Fibroblast of the conjunctiva (primary cell): ENCODE data around the gene DCDC2.
A peak's percentile ranks its signal among the peaks of the same experiment; 100 is the strongest.
"Not testable (repeated sequence)": the region's sequence is repeated elsewhere in the genome, so short reads cannot be mapped to it uniquely, and the experiment has no call there.

ENCODE experiments used
- DNase-seq: peaks from one replicate; pipeline ENCODE4 v3.0.0-alpha.2; 2010; ENCODE audit warnings: low read depth

The DCDC2 gene

DNA sequence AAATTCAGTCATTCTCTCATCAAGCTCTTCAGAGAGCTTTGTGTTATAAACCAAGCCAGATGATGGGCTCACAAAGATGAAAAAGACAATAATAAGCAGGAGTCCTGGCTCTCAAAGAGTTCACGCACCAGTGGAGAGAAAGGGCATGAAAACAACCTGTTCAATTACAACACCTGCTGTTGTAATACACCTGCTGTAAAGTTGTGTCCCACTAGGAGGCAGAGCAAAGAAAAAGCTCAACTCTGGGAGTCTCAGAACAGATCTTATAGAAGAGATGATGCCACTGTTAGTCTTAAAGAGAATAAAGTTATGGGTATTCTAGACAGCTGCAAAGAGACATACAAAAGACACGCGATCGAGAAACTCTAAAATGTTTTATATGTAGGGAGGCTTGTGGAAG is 100.6 kb downstream of the DCDC2 start:
- DNase-seq: no peak

DNA sequence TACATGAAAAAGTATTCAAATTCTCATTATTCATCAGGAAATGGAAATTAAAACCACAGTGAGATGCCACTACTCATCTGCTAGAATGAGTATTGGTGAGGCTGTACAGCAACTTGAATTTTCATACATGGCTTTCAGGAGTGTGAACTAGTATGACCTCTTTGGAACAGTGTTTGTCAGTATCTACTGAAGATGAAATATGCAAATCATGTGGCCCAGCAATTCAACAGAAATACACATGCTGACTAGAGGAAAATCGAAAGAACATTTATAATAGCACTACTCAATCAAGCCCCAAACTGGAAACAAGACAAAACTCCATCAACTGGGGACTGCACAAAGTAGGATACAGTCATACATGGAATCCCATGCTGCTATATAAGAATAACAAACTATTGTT is 102.2 kb downstream of the DCDC2 start:
- no peak for DNase-seq

DNA sequence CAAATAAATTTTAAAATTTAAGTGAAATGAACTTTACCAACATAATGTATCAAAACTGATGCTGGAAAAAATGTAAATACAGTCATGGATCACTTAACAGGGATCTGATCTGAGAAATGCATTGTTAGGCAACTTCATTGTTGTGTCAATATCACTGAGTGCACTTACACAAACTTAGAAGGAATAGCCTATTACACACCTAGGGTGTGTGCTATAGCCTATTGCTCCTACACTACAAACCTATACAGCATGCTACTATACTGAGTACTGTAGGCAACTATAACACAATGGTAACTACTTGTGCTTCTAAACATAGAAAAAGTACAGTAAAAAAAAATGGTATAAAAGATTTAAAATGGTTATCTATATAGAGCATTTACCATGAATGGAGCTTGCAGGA is 104.5 kb downstream of the DCDC2 start:
- DNase-seq: no peak

DNA sequence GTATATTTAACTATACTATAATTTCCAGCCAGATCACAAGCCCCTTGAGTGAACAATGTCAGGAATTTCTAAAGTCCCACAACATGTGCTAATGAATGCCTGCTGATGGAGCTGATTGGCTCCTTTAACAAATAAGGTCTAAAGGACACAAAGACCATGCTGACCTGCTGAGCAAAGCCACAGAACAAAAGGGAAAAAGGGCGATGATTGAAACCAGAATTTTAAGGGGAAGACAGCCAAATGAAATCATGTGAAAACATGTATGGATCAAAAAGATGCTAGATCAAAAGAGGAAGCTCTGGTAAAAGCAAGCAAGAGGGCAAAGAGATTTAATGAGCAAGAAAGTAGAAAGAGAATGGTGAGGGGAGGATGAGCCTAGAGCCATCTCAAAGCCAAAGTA is 105.6 kb downstream of the DCDC2 start:
- DNase-seq: no peak

DNA sequence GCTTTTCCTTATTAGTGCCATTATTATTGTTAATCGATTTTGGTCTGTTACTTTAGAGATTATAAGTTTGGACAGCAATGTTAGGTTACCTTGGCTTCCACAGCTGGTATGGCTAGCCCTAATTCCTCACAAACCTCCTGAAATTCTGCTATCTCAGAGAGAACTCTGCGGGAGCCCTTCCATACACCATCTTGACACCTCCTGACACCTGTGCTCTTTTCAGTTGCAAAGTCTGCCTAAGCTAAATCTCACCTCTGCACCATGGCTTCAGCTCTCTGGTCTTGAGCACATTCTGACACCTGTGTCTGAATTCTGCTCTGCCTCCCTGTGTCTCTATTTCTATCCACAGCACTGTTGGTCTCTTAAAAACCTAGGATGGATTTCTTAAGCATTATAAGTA is 106.5 kb downstream of the DCDC2 start:
- no peak for DNase-seq

DNA sequence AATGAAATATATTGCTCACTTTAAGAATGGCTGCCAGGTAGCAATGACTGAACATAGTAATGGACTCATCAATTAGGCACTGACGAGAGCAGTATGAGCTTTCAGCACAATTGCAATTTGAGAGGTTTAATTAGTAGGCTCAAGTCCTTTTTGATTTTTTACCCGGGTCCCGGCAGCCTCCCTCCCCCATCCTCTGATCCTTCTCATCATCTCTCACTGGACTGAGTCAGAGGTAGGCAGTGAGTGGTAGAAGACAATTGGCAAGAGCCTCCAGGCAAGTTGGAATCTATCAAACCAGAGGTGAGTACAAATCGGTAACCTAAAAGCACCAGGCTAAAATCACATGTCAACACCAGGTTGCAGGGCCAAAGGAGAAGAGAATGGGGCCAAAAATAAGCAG is 107.9 kb downstream of the DCDC2 start:
- no peak for DNase-seq

GRCh38 chr6:24245275-24245674 is 112.6 kb downstream of the DCDC2 start:
- no peak for DNase-seq

DNA sequence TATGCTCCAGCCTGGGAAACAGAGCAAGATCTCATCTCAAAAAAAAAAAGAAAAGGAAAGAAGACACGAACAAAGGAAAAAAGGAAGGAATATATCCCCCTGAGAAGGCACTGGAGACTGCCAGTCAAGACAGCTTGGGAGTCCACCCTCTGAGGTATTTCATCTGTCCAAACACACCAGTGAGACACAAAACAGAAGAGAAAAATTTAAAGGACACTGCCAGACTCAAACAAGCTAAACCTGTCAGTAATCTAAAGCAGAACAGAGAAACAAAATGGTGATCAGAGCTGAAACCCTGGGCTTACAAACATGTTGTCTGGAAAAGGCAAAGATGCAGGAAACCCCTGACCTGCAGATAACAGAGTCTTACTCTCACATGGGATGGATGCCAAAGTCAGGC is 114.9 kb downstream of the DCDC2 start:
- DNase-seq: no peak

DNA sequence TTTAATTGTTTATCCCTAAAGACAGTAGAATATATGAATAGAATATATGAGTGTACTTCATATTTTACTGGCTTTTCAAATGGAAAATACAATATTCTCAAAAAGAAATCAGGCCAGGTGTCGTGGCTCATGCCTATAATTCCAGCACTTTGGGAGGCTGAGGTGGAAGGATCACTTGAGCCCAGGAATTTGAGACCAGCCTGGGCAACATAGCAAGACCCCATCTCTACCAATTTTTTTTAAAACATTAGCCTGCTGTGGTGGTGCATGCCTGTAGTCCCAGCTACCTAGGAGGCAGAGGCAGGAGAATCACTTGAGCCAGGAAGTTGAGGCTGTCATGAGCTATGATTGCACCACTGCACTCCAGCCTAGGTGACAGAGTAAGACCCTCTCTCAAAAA is 116.1 kb downstream of the DCDC2 start:
- not testable (repeated sequence) for DNase-seq

- no peak for DNase-seq
These were observed 116.9 kb downstream of the DCDC2 start for GRCh38 chr6:24240943-24241342.

GRCh38 chr6:24240380-24240928 is 117.4 kb downstream of the DCDC2 start:
- DNase-seq: no peak

GRCh38 chr6:24238700-24239099 is 119.2 kb downstream of the DCDC2 start:
- no peak for DNase-seq

GRCh38 chr6:24236779-24237178 is 121.1 kb downstream of the DCDC2 start:
- not testable (repeated sequence) for DNase-seq

DNA sequence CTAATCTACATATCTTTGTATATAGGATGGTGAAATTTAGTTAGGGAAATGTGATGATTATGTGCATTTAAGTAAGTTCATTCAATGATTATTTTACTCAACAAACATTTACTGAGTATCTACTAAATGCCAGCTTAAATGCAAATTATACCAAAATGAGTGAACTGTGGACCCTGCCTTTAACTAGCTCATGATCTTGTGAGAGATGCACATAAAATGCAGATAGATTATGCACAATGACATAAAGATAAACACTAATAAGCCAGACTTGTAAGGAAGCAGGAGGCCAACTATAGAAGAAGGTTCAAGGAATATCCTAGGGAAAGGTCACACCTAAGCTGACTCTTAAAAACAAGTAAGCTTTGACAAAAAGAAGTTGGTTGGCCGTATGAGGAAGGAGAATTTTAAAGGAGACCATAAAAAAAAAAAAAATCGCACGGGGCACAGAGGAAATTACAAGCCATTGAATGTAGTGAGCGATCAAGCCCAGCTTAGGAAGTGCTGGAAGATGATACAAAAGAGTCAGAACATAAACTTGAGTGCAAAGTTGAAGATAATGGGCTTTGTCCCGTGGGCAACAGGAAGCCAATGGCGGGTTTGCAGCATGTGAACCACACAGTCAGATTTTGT is 123.9 kb downstream of the DCDC2 start:
- DNase-seq: no peak

DNA sequence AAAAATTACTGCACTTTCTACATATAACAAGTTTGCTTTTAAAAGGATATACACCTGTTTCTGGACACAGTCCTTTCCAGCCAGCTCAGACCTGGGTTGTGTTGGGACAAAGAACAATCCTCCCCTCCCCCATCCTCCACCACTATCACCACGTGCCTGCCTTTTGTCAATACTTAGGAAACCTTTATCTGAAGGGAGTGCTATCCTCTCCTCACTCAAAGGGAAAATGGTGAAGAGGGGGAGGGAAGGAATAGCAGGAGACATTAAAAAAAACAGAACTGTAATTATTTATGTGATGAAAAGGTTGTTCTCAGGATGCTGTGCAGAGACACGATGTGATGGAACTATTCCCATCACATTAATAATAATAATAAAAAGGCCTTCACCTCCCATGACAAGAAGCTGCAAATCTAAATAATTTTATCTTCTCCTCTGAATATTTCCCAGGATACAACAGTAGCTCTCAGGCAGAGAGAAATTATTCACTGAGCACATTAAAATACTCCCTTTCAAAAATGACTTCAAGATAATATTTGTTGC is 126.4 kb downstream of the DCDC2 start:
- DNase-seq: no peak

GRCh38 chr6:24229696-24230405 is 128.0 kb downstream of the DCDC2 start:
- DNase-seq: no peak

GRCh38 chr6:24228681-24229255 is 129.1 kb downstream of the DCDC2 start:
- DNase-seq: peak; percentile 46

DNA sequence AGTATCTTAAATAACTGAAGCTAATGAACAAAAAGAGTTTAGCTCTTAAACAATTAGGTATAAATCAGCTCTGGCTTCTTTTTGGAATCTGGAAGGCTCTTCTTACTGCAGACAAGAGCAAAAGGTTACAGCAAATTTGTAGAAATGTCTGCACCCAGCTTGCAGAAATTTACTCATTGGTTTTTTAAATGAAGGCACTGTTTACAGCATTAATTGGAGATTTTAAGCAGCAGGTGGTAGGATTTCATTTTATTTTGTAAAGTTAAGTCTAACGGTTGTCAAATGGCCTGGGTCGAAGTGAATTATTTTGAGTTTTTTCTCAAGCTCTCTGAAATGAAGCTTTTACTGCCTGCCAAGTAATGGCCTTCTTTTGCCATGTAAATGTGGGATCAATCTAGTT is 129.7 kb downstream of the DCDC2 start:
- DNase-seq: no peak

DNA sequence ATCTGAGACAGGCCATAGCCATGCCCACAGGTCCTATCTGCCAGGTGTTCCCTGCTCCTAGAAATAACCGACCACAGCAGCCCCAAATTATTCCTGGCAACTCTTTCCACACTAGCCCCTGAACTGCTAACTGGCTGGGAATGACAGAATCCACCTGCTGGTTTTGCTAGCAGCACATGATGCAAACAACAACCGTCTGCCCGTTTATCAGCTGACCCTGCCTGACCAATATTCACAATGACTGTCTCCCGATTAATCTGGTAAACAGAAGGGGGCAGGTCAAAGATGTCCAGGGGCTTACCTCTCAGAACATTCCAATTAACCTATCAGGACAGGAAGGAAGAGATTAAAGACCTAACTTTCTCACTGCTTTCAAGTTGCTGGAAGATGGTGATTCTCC is 130.3 kb downstream of the DCDC2 start:
- no peak for DNase-seq

- no peak for DNase-seq
These were observed 131.3 kb downstream of the DCDC2 start for GRCh38 chr6:24226541-24226940.

- DNase-seq: no peak
These were observed 132.0 kb downstream of the DCDC2 start for GRCh38 chr6:24225838-24226237.

GRCh38 chr6:24223115-24223919 is 134.5 kb downstream of the DCDC2 start:
- peak; percentile 35 for DNase-seq
